Measurements from ENCODE around the gene LAMA2.

DNA sequence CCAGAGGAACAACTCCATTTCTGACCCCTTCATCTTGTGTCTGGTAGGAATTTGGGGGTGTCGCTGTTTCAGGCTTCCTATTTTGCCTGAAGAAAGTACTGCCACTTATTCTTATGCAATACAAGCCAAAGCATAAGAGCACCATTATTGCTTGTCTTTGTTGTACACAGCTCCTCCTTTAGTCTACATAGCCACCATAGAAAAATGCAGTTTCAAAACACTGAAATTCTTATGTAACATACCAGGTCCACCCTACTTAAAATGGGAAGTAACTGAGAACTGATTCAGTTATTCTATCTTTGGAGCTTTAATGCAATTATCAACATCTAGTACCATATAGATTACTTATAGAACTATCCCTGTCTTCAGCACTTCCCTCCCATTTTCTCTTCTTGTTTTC lies 571.5 kb downstream of the LAMA2 start:
- TF ChIP-seq POLR2A (IDR thresholded peaks at IDR 0.05; ENCODE audit: low read depth, low read length), result no peak
- TF ChIP-seq, protein P1, sequence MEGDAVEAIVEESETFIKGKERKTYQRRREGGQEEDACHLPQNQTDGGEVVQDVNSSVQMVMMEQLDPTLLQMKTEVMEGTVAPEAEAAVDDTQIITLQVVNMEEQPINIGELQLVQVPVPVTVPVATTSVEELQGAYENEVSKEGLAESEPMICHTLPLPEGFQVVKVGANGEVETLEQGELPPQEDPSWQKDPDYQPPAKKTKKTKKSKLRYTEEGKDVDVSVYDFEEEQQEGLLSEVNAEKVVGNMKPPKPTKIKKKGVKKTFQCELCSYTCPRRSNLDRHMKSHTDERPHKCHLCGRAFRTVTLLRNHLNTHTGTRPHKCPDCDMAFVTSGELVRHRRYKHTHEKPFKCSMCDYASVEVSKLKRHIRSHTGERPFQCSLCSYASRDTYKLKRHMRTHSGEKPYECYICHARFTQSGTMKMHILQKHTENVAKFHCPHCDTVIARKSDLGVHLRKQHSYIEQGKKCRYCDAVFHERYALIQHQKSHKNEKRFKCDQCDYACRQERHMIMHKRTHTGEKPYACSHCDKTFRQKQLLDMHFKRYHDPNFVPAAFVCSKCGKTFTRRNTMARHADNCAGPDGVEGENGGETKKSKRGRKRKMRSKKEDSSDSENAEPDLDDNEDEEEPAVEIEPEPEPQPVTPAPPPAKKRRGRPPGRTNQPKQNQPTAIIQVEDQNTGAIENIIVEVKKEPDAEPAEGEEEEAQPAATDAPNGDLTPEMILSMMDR (IDR thresholded peaks at IDR 0.05; ENCODE audit: extremely low read depth in 1 of 2, insufficient read depth in 1 of 2, low read depth in 1 of 2, low read length in 2 of 2), result no peak
- no peak for TF ChIP-seq EZH2 (IDR thresholded peaks at IDR 0.05; ENCODE audit: borderline replicate concordance, low read depth, low read length, severe bottlenecking)
- TF ChIP-seq, protein P2, sequence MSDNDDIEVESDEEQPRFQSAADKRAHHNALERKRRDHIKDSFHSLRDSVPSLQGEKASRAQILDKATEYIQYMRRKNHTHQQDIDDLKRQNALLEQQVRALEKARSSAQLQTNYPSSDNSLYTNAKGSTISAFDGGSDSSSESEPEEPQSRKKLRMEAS (IDR thresholded peaks at IDR 0.05; ENCODE audit: insufficient read depth, insufficient read length), result no peak
- no peak for TF ChIP-seq JUN (IDR thresholded peaks at IDR 0.05; ENCODE audit: borderline replicate concordance, insufficient read depth, insufficient read length, low read depth)
- TF ChIP-seq MYC (IDR thresholded peaks at IDR 0.05; ENCODE audit: low read depth, low read length), result no peak

Measured in endothelial cell of umbilical vein (primary cell).